BE2C (cell line): ENCODE results near the gene FARS2.

Experiments used
- DNase-seq: peaks from one replicate; pipeline ENCODE4 v3.0.0-alpha.2; 2020
- H3K27me3 ChIP-seq: fragments of 250-450 bp; sonication (Bioruptor Pico); 2 replicates; pipeline ENCODE4 v1.5.1; 2020; ENCODE audit warnings: mild to moderate bottlenecking
- H3K36me3 ChIP-seq: fragments of 250-450 bp; sonication (Bioruptor Pico); 2 replicates; pipeline ENCODE4 v1.5.1; 2020; ENCODE audit warnings: mild to moderate bottlenecking
- H3K4me1 ChIP-seq: fragments of 250-450 bp; sonication (Bioruptor Pico); 2 replicates; pipeline ENCODE4 v1.5.1; 2020
- H3K4me3 ChIP-seq: 2 replicates; pipeline ENCODE4 v1.5.1; 2011; ENCODE audit warnings: low read depth, low read length
- H3K9me3 ChIP-seq: fragments of 250-450 bp; sonication (Bioruptor Pico); 2 replicates; pipeline ENCODE4 v1.5.1; 2020
- CTCF ChIP-seq: IDR thresholded peaks from 2 replicates; pipeline ENCODE4 v1.5.1; 2012; ENCODE audit warnings: mild to moderate bottlenecking, low read depth, low read length

The FARS2 gene

GRCh38 chr6:5617179-5617578 lies 355.9 kb downstream of the FARS2 start:
- no peak for TF ChIP-seq CTCF
- no peaks in the 10 kb centered on the region for H3K27me3 ChIP-seq
- H3K4me3 ChIP-seq = no peak overlapping the region
- no peaks in the 10 kb centered on the region for H3K9me3 ChIP-seq
- DNase-seq = no peak
- H3K36me3 ChIP-seq = no peaks in the 10 kb centered on the region
- no peaks in the 10 kb centered on the region; the same call in 1 of the 2 replicates for H3K4me1 ChIP-seq

GRCh38 chr6:5619249-5619648 lies 357.9 kb downstream of the FARS2 start:
- no peaks in the 10 kb centered on the region for H3K27me3 ChIP-seq
- no peak for DNase-seq
- no peaks in the 10 kb centered on the region for H3K9me3 ChIP-seq
- TF ChIP-seq CTCF = no peak
- H3K36me3 ChIP-seq = no peaks in the 10 kb centered on the region
- H3K4me1 ChIP-seq = no peaks in the 10 kb centered on the region; the same call in 1 of the 2 replicates
- H3K4me3 ChIP-seq = no peak overlapping the region

GRCh38 chr6:5622276-5623005 lies 361.1 kb downstream of the FARS2 start:
- H3K36me3 ChIP-seq = no peaks in the 10 kb centered on the region
- TF ChIP-seq CTCF = no peak
- DNase-seq = no peak
- H3K27me3 ChIP-seq = no peaks in the 10 kb centered on the region
- H3K4me3 ChIP-seq = no peak overlapping the region
- no peaks in the 10 kb centered on the region for H3K4me1 ChIP-seq
- H3K9me3 ChIP-seq = no peaks in the 10 kb centered on the region

- no peak for TF ChIP-seq CTCF
- H3K4me3 ChIP-seq = no peak overlapping the region
- no peaks in the 10 kb centered on the region for H3K9me3 ChIP-seq
- no peaks in the 10 kb centered on the region for H3K27me3 ChIP-seq
- H3K4me1 ChIP-seq = no peaks in the 10 kb centered on the region
- no peaks in the 10 kb centered on the region for H3K36me3 ChIP-seq
- DNase-seq = no peak
These were observed 362.5 kb downstream of the FARS2 start for GRCh38 chr6:5623769-5624168.

- Histone ChIP-seq H3K27me3 (no peaks in the 10 kb centered on the region), H3K4me3 (no peak overlapping the region), H3K9me3 (no peaks in the 10 kb centered on the region), H3K4me1 (no peaks in the 10 kb centered on the region), H3K36me3 (no peaks in the 10 kb centered on the region)
- TF ChIP-seq CTCF = no peak
- DNase-seq = no peak
These were observed 362.9 kb downstream of the FARS2 start for GRCh38 chr6:5624256-5624655.

- DNase-seq = no peak
- Histone ChIP-seq H3K27me3 (no peaks in the 10 kb centered on the region), H3K9me3 (no peaks in the 10 kb centered on the region), H3K4me3 (no peak overlapping the region), H3K36me3 (no peaks in the 10 kb centered on the region), H3K4me1 (no peaks in the 10 kb centered on the region)
- no peak for TF ChIP-seq CTCF
These were observed 365.6 kb downstream of the FARS2 start for GRCh38 chr6:5626727-5627426.
